ENCODE data around the gene SATB1. TPM values are rescaled to one million over a fixed set of nuclear protein-coding genes. Genes with fewer than 3 reads are reported as not detected.

SATB1 gene
- total RNA-seq = 0.98 and 11.0 TPM in 2 replicates

GRCh38 chr3:18424729-18425640, at the start of gene SATB1:
Gene SATB1, minus strand, starts transcription at chr3:18425339. Its CDS starts 4,372 bp downstream, at chr3:18420967.

All from placental epithelial cell (primary cell).